HEK293 (cell line): Measurements from ENCODE around the gene ZNF521.
A peak's percentile ranks its signal among the peaks of the same experiment; 100 is the strongest.

Source experiments
- CTCF ChIA-PET: fragments of 350-600 bp; formaldehyde crosslinking; extraction: SDS; loops from one replicate; lab custom pipeline; 2021; ENCODE audit warnings: antibody characterized with exemption; lab: Yijun Ruan, JAX
- POLR2A ChIA-PET: fragments of 300-600 bp; formaldehyde crosslinking; extraction: SDS; loops from one replicate; lab custom pipeline; 2020; ENCODE audit warnings: antibody characterized with exemption, inconsistent platforms; lab: Yijun Ruan, JAX
- H3K27ac ChIP-seq: fragments of 200-500 bp; sonication (Bioruptor generic); 2 replicates; pipeline ENCODE4 v1.5.1; 2014; ENCODE audit warnings: low read depth, low read length, control low read depth, inconsistent platforms; ENCODE audit errors: extremely low read depth
- H3K36me3 ChIP-seq, 2 experiments: fragments of 200-500 bp in 1 of 2; sonication (Bioruptor generic) in 1 of 2; 1 replicate in 1 of 2; 2 replicates in 1 of 2; pipeline ENCODE4 v1.5.1; 2014 to 2017; ENCODE audit warnings: inconsistent platforms in 2 of 2, low read length in 2 of 2; ENCODE audit not compliant: control insufficient read depth in 2 of 2, insufficient read depth in 1 of 2
- H3K4me1 ChIP-seq: fragments of 200-500 bp; sonication (Bioruptor generic); 2 replicates; pipeline ENCODE4 v1.5.1; 2014; ENCODE audit warnings: mild to moderate bottlenecking, low read length, inconsistent platforms; ENCODE audit not compliant: control insufficient read depth, insufficient read depth
- H3K4me3 ChIP-seq: 2 replicates; pipeline ENCODE4 v1.5.1; 2011; ENCODE audit warnings: low read depth, mild to moderate bottlenecking, control low read depth, low read length, moderate library complexity
- H3K9me3 ChIP-seq: fragments of 200-500 bp; sonication (Bioruptor generic); 2 replicates; pipeline ENCODE4 v1.5.1; 2014; ENCODE audit warnings: low read depth, low read length, inconsistent platforms; ENCODE audit not compliant: control insufficient read depth, insufficient read depth
- GLI2 ChIP-seq: fragments of 450-650 bp; formaldehyde crosslinking; IDR thresholded peaks from 2 replicates; pipeline ENCODE4; 2017; ENCODE audit warnings: missing biosample characterization, missing genetic modification characterization, low read depth, borderline replicate concordance
- GLIS1 ChIP-seq: fragments of 450-650 bp; formaldehyde crosslinking; IDR thresholded peaks from 2 replicates; pipeline ENCODE4 v1.5.1; 2016; ENCODE audit warnings: missing biosample characterization, missing genetic modification characterization
- TCF7L2 ChIP-seq: IDR thresholded peaks from 2 replicates; pipeline ENCODE4 v1.6.1; 2011; ENCODE audit warnings: low read depth, mild to moderate bottlenecking, inconsistent platforms, low read length, moderate library complexity, borderline replicate concordance
- TRIM28 ChIP-seq: IDR thresholded peaks from 2 replicates; pipeline ENCODE4 v1.6.1; 2011; ENCODE audit warnings: low read length, control low read depth, borderline replicate concordance
- WT1 ChIP-seq: fragments of 450-650 bp; formaldehyde crosslinking; IDR thresholded peaks from 2 replicates; pipeline ENCODE4 v1.5.1; 2016; ENCODE audit warnings: missing biosample characterization, missing genetic modification characterization
- ZNF561 ChIP-seq: fragments of 450-650 bp; IDR thresholded peaks from 2 replicates; pipeline ENCODE4 v1.5.1; 2018; ENCODE audit warnings: missing biosample characterization, missing genetic modification characterization, borderline replicate concordance
- ZNF585B ChIP-seq: fragments of 450-650 bp; formaldehyde crosslinking; IDR thresholded peaks from 2 replicates; pipeline ENCODE4 v1.5.1; 2016; ENCODE audit warnings: missing biosample characterization, missing genetic modification characterization
- ZNF701 ChIP-seq: fragments of 450-650 bp; formaldehyde crosslinking; IDR thresholded peaks from 2 replicates; pipeline ENCODE4 v1.5.1; 2016; ENCODE audit warnings: missing biosample characterization, missing genetic modification characterization
- ZNF785 ChIP-seq: fragments of 450-650 bp; formaldehyde crosslinking; IDR thresholded peaks from 2 replicates; pipeline ENCODE4 v1.5.1; 2016; ENCODE audit warnings: missing biosample characterization, missing genetic modification characterization
- TF ChIP-seq, protein P1 (sequence below): fragments of 450-650 bp; IDR thresholded peaks from 2 replicates; pipeline ENCODE4 v1.5.1; 2018; ENCODE audit warnings: missing biosample characterization, missing genetic modification characterization
- TF ChIP-seq, protein P2 (sequence below): fragments of 450-650 bp; formaldehyde crosslinking; IDR thresholded peaks from 2 replicates; pipeline ENCODE4 v1.5.1; 2016; ENCODE audit warnings: missing biosample characterization, missing genetic modification characterization
- TF ChIP-seq, protein P3 (sequence below): fragments of 450-650 bp; formaldehyde crosslinking; IDR thresholded peaks from 2 replicates; pipeline ENCODE4 v1.5.1; 2016; ENCODE audit warnings: missing biosample characterization, missing genetic modification characterization
- TF ChIP-seq, protein P4 (sequence below): fragments of 450-650 bp; formaldehyde crosslinking; IDR thresholded peaks from 2 replicates; pipeline ENCODE4 v1.5.1; 2016; ENCODE audit warnings: missing biosample characterization, missing genetic modification characterization

ZNF521 gene

DNA sequence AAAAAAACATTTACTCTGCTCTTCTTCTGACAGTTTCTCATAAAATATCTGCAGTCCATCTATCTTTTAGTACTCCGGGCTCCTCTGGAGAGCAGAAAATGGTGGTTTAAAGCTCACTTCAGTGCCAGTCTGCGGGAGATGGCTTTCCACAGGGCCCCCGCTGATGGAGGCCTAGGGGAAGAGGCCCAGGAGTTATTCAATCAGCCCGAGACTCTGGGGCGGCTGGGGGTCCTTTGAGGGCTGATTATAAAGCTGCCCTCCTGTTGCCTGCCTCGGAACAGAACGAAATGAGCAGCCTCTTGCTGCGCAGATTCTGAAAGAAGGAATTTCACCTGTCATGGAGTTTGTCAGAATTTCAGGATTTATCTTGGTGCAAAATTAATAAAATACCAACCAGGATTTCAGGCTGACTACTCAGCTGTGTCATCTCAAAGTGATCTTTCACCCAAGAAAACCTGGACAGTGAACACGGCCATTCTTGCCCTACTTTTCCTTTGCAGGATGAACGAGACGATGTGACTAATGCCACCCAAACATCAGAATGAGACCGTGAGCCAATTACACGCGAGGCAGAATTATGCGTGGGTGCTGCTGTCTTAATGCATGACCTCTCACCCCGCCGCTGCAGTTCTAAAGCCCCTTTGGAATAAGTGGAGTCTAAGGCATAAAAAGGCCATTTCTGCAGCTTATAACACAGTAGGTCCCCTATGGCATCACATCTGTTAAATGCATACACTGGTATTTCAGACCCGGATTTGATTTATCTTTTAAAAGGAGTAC is 273.8 kb downstream of the ZNF521 start:
- Histone ChIP-seq H3K36me3 (no peaks in the 10 kb centered on the region), H3K4me3 (no peak overlapping the region), H3K27ac (no peak overlapping the region), H3K9me3 (no peaks in the 10 kb centered on the region)
- CTCF ChIA-PET = no interaction called here
- TF ChIP-seq, protein P1, sequence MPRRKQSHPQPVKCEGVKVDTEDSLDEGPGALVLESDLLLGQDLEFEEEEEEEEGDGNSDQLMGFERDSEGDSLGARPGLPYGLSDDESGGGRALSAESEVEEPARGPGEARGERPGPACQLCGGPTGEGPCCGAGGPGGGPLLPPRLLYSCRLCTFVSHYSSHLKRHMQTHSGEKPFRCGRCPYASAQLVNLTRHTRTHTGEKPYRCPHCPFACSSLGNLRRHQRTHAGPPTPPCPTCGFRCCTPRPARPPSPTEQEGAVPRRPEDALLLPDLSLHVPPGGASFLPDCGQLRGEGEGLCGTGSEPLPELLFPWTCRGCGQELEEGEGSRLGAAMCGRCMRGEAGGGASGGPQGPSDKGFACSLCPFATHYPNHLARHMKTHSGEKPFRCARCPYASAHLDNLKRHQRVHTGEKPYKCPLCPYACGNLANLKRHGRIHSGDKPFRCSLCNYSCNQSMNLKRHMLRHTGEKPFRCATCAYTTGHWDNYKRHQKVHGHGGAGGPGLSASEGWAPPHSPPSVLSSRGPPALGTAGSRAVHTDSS (tag by site-specific recombination) = no peak
- TF ChIP-seq ZNF785 (no peak), GLI2 (tag by site-specific recombination) (no peak), ZNF561 (no peak), ZNF701 (tag by site-specific recombination) (no peak), ZNF585B (tag by site-specific recombination) (no peak)
- TF ChIP-seq, protein P2, sequence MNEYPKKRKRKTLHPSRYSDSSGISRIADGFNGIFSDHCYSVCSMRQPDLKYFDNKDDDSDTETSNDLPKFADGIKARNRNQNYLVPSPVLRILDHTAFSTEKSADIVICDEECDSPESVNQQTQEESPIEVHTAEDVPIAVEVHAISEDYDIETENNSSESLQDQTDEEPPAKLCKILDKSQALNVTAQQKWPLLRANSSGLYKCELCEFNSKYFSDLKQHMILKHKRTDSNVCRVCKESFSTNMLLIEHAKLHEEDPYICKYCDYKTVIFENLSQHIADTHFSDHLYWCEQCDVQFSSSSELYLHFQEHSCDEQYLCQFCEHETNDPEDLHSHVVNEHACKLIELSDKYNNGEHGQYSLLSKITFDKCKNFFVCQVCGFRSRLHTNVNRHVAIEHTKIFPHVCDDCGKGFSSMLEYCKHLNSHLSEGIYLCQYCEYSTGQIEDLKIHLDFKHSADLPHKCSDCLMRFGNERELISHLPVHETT (tag by site-specific recombination) = no peak
- TF ChIP-seq, all 188 proteins: peak for 0
- POLR2A ChIA-PET = no interaction called here
- H3K4me1 ChIP-seq = no peaks in the 10 kb centered on the region

DNA sequence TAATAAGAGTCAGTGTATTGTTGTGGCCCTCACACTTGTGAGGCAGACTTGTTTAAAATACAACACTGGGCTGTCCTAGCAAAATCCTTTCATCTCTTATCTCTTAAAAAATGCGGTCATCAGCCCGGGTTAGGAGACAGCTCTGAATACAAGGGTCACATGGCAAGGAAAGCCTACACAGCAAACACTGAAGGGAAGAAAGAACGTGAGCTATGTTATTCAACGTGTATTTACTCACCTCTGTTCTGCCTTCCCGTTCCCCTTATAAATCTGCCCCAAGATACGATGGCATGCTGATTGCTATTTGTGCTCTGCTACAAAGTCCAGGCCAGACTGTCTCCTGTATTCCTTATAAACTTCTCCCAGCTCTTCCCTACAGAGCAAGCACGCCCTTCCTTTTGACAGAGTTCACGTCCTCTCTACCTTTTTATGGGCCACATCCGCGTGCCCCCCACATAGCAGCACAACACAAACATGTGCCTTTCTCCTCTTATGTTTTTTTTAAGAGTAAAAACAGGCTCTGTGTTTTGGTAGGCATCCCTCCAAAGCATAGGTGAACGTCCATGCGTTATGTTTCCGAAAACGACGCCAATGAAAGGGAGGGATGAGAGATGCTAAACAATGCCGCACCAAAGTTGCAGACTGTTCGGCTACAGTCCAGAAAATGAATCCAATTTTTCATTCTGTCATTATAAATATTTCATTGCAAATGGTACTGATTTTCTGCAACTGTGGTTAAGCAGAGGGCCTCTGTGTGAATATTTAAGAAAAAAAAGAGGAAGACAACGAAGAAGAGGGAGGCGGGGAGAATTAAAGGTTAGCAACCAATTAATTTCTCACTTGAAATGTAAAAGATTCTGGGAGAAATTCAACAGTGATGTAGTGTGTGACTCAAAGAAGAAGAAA is 274.7 kb downstream of the ZNF521 start:
- POLR2A ChIA-PET = no interaction called here
- no peak overlapping the region for H3K4me3 ChIP-seq
- H3K4me1 ChIP-seq = no peaks in the 10 kb centered on the region
- CTCF ChIA-PET = no interaction called here
- no peaks in the 10 kb centered on the region for H3K36me3 ChIP-seq
- H3K9me3 ChIP-seq = no peaks in the 10 kb centered on the region
- TF ChIP-seq, protein P3, sequence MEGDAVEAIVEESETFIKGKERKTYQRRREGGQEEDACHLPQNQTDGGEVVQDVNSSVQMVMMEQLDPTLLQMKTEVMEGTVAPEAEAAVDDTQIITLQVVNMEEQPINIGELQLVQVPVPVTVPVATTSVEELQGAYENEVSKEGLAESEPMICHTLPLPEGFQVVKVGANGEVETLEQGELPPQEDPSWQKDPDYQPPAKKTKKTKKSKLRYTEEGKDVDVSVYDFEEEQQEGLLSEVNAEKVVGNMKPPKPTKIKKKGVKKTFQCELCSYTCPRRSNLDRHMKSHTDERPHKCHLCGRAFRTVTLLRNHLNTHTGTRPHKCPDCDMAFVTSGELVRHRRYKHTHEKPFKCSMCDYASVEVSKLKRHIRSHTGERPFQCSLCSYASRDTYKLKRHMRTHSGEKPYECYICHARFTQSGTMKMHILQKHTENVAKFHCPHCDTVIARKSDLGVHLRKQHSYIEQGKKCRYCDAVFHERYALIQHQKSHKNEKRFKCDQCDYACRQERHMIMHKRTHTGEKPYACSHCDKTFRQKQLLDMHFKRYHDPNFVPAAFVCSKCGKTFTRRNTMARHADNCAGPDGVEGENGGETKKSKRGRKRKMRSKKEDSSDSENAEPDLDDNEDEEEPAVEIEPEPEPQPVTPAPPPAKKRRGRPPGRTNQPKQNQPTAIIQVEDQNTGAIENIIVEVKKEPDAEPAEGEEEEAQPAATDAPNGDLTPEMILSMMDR (tag by site-specific recombination) = no peak
- TF ChIP-seq, protein P4, sequence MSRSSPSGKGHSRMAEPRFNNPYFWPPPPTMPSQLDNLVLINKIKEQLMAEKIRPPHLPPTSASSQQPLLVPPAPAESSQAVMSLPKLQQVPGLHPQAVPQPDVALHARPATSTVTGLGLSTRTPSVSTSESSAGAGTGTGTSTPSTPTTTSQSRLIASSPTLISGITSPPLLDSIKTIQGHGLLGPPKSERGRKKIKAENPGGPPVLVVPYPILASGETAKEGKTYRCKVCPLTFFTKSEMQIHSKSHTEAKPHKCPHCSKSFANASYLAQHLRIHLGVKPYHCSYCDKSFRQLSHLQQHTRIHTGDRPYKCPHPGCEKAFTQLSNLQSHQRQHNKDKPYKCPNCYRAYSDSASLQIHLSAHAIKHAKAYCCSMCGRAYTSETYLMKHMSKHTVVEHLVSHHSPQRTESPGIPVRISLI (tag by site-specific recombination) = no peak
- TF ChIP-seq GLIS1 (tag by site-specific recombination) (peak; percentile 32; the same call in 1 of the 2 replicates), TRIM28 (peak; percentile 78; the same call in 1 of the 2 replicates), TCF7L2 (peak; percentile 93), ZNF585B (tag by site-specific recombination) (no peak)
- TF ChIP-seq, all 188 proteins: peak for 3
- H3K27ac ChIP-seq = no peak overlapping the region

DNA sequence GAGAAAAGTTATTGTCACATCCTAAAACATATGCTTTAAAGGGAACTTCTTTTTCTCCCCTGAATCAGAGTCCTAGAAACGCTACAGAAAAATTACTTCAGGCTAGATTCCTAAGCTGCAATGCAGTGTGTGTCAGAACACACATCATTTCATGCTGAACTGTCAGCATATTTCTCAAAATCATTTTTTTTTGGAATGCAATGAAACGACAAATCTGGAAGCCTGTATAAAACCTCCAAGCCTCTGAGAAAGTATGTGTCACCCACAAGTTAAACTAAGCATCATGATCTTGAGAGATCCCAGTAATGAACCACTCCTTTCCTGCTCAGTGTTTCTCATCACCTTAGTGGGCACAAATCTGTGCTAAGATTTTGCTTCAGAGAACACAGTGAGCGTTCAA is 276.2 kb downstream of the ZNF521 start:
- no peaks in the 10 kb centered on the region for H3K4me1 ChIP-seq
- ChIA-PET POLR2A (no interaction called here), CTCF (no interaction called here)
- H3K36me3 ChIP-seq = no peaks in the 10 kb centered on the region
- no peak overlapping the region for H3K4me3 ChIP-seq
- no peak overlapping the region for H3K27ac ChIP-seq
- TF ChIP-seq WT1 (tag by site-specific recombination) = no peak
- no peaks in the 10 kb centered on the region for H3K9me3 ChIP-seq
